Tibial nerve (tissue), 4 donors: ENCODE data around the gene NCOA3.

ENCODE experiments used
- CTCF ChIP-seq, 5 experiments: fragments of 200-600 bp in 3 of 5; fragments of 450-650 bp in 2 of 5; sonication (generic) in 3 of 5; IDR thresholded peaks; one replicate each; pipeline ENCODE4 v1.5.1; 2016 to 2019; ENCODE audit warnings: antibody characterized with exemption in 5 of 5, mild to moderate bottlenecking in 3 of 5, moderate library complexity in 2 of 5
- EP300 ChIP-seq, 2 donors: sonication (generic); formaldehyde crosslinking; IDR thresholded peaks; one replicate each; pipeline ENCODE4 v1.6.1; 2017; ENCODE audit warnings: antibody characterized with exemption in 2 of 2, mild to moderate bottlenecking in 1 of 2
- POLR2A ChIP-seq, 2 donors: fragments of 450-650 bp; IDR thresholded peaks; one replicate each; pipeline ENCODE4 v1.6.1; 2017; ENCODE audit warnings: antibody characterized with exemption in 2 of 2, mild to moderate bottlenecking in 2 of 2, moderate library complexity in 2 of 2

GRCh38 chr20:47647994-47648393 lies 146.3 kb downstream of the NCOA3 start:
- no peak for TF ChIP-seq CTCF (IDR thresholded peaks at IDR 0.05)
- no peak for TF ChIP-seq POLR2A (IDR thresholded peaks at IDR 0.05)
- TF ChIP-seq EP300 (IDR thresholded peaks at IDR 0.05) = no peak
